Vagina (tissue), 2 donors: ENCODE data around the gene COBLL1. TPM values are rescaled to one million over a fixed set of nuclear protein-coding genes. Genes with fewer than 3 reads are reported as not detected.

Source experiments
- DNase-seq, 2 donors: peaks; one replicate each; pipeline ENCODE4 v3.0.0-alpha.2; 2017; ENCODE audit errors: extremely low spot score in 2 of 2
- H3K27ac ChIP-seq: fragments of 200-600 bp; sonication (generic); one replicate; pipeline ENCODE4 v1.5.1; 2019
- H3K27me3 ChIP-seq: fragments of 200-600 bp; sonication (generic); one replicate; pipeline ENCODE4 v1.5.1; 2019
- H3K36me3 ChIP-seq, 2 donors: fragments of 200-600 bp; sonication (generic); one replicate each; pipeline ENCODE4 v1.5.1; 2017 to 2019
- H3K4me1 ChIP-seq: fragments of 200-600 bp; sonication (generic); one replicate; pipeline ENCODE4 v1.5.1; 2019
- H3K4me3 ChIP-seq, 2 donors: fragments of 200-600 bp; sonication (generic); 1 replicate in 1 of 2; 2 replicates in 1 of 2; pipeline ENCODE4 v1.5.1; 2016 to 2019
- H3K9me3 ChIP-seq: fragments of 200-600 bp; sonication (generic); one replicate; pipeline ENCODE4 v1.5.1; 2019
- POLR2A ChIP-seq, 2 donors: fragments of 450-650 bp; IDR thresholded peaks; one replicate each; pipeline ENCODE4 v1.6.1; 2017; ENCODE audit warnings: antibody characterized with exemption in 2 of 2, mild to moderate bottlenecking in 2 of 2, moderate library complexity in 2 of 2
- POLR2AphosphoS5 ChIP-seq, 2 donors: sonication (generic); formaldehyde crosslinking; IDR thresholded peaks; one replicate each; pipeline ENCODE4 v1.9.0; 2017; ENCODE audit warnings: antibody characterized with exemption in 2 of 2, mild to moderate bottlenecking in 2 of 2, low read depth in 1 of 2; ENCODE audit not compliant: insufficient read depth in 1 of 2
- intact Hi-C: fragments of 100-400 bp; cut with DNase I; formaldehyde crosslinking; loops from one replicate; pipeline ENCODE4 v1.15.1; 2023
- total RNA-seq: library from RNA; depleted of rRNA; stranded (reverse); fragments of >200 nt; gene quantifications from one replicate; pipeline ENCODE4 v1.2.3, GENCODE V29; 2016
- TF ChIP-seq, protein P1 (sequence below), 3 experiments: fragments of 450-650 bp in 2 of 3; fragments of 200-600 bp in 1 of 3; sonication (generic) in 1 of 3; IDR thresholded peaks; one replicate each; pipeline ENCODE4 v1.5.1; 2017 to 2019; ENCODE audit warnings: antibody characterized with exemption in 3 of 3, mild to moderate bottlenecking in 2 of 3, moderate library complexity in 2 of 3

The COBLL1 gene
- total RNA-seq, 1 donor from 2014 or later = 79.6 TPM

DNA sequence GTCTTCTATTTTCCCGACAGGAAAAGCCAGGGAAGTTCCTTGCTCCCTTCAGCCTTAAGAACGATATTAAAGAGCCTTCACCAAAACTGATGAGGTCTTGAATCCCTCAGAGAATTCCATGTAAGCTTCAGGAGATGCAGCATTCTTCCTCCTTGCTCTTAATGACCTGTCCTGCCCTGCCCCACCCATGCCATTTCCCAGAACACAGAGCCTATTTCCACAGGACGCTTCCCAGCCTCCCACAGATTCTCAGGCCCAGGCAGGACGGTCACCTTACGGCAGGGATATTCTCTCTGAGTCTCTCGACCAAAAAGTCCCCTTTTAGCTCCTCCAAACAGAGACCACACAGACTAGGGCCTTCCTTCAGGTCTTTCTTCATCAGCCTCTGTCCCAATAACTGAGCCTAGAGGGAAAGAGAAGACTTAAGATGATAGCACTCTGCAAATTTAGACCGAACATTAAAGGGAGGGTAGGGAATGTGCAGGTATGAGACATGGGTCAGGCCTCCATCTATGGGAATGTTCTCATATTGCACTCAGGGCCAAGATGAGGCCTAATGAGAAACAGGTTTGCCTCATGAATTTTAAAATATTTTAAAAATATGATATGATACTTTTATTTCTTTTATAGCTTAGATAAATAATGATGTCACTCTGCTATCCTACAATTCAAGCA is 62.1 kb downstream of the COBLL1 start:
- no peaks in the 10 kb centered on the region for H3K9me3 ChIP-seq
- no peaks in the 10 kb centered on the region for H3K27me3 ChIP-seq
- peaks cover 29% of the 10 kb centered on the region for H3K4me1 ChIP-seq
- H3K4me3 ChIP-seq = no peak overlapping the region
- DNase-seq = no peak
- intact Hi-C loops = no loop called here
- TF ChIP-seq, protein P1, sequence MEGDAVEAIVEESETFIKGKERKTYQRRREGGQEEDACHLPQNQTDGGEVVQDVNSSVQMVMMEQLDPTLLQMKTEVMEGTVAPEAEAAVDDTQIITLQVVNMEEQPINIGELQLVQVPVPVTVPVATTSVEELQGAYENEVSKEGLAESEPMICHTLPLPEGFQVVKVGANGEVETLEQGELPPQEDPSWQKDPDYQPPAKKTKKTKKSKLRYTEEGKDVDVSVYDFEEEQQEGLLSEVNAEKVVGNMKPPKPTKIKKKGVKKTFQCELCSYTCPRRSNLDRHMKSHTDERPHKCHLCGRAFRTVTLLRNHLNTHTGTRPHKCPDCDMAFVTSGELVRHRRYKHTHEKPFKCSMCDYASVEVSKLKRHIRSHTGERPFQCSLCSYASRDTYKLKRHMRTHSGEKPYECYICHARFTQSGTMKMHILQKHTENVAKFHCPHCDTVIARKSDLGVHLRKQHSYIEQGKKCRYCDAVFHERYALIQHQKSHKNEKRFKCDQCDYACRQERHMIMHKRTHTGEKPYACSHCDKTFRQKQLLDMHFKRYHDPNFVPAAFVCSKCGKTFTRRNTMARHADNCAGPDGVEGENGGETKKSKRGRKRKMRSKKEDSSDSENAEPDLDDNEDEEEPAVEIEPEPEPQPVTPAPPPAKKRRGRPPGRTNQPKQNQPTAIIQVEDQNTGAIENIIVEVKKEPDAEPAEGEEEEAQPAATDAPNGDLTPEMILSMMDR (IDR thresholded peaks at IDR 0.05) = no peak
- no peak overlapping the region for H3K27ac ChIP-seq
- H3K36me3 ChIP-seq = no peaks in the 10 kb centered on the region

DNA sequence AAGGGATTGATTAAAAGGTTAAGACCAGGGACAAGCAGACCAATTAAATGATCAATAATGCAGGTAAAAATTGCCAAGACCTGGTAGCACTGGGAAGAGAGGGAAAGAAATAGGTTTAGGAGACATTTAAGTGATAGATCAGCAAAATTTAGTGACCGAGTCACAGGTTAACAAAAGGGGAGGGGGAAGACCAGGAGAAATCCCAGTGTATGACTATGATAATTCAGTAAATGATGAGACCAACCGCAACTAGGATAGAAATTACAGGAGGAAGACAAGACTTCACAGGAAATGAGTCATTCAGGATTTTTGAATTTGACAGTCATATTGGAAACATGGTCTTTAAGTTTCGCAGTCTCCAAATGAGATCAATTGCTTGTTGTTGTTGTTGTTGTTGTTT is 62.9 kb downstream of the COBLL1 start:
- Histone ChIP-seq H3K4me1 (peaks cover 26% of the 10 kb centered on the region), H3K4me3 (no peak overlapping the region), H3K9me3 (no peaks in the 10 kb centered on the region), H3K36me3 (no peaks in the 10 kb centered on the region), H3K27ac (no peak overlapping the region), H3K27me3 (no peaks in the 10 kb centered on the region)
- DNase-seq = no peak
- TF ChIP-seq POLR2A (IDR thresholded peaks at IDR 0.05) = no peak
- TF ChIP-seq, protein P1 (IDR thresholded peaks at IDR 0.05) = no peak
- TF ChIP-seq POLR2AphosphoS5 (IDR thresholded peaks at IDR 0.05; ENCODE audit: insufficient read depth in 1 of 2, low read depth in 1 of 2) = no peak
- intact Hi-C loops = no loop called here

DNA sequence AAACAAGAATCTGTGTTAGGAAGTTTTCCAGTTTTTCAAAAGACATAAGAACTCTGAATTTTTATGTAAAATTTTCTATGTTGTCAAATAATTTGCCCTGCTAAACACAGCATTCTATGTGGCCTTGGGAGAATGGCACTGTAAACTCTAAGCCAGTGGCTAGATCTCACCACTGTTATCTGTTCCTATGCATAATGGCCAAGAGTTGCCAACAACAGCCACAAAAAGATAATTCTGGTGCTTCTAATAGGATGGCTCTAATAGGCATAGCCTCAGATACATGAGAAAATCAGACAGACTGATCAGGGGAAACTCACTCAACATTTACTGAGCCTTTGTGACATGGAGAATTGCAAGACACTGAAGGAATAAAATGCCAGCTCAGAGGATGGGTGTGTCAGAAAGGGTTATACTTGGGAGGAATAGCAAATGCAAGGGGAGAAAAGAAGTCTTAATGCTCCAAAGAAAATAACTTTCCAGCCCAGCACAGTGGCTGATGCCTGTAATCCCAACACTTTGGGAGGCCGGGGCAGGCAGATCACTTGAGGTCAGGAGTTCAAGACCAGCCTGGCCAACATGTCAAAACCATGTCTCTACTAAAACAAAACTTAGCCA is 63.7 kb downstream of the COBLL1 start:
- TF ChIP-seq POLR2AphosphoS5 (IDR thresholded peaks at IDR 0.05; ENCODE audit: insufficient read depth in 1 of 2, low read depth in 1 of 2) (no peak), POLR2A (IDR thresholded peaks at IDR 0.05) (no peak)
- TF ChIP-seq, protein P1 (IDR thresholded peaks at IDR 0.05) = no peak
- H3K9me3 ChIP-seq = no peaks in the 10 kb centered on the region
- DNase-seq = no peak
- H3K4me3 ChIP-seq = no peak overlapping the region
- H3K27ac ChIP-seq = no peak overlapping the region
- H3K4me1 ChIP-seq = peaks cover 22% of the 10 kb centered on the region
- H3K27me3 ChIP-seq = no peaks in the 10 kb centered on the region
- H3K36me3 ChIP-seq = no peaks in the 10 kb centered on the region
- intact Hi-C loops = no loop called here

GRCh38 chr2:164773635-164774034 is 68.0 kb downstream of the COBLL1 start:
- H3K36me3 ChIP-seq = no peaks in the 10 kb centered on the region
- intact Hi-C loops = no loop called here
- no peak overlapping the region for H3K27ac ChIP-seq
- H3K9me3 ChIP-seq = no peaks in the 10 kb centered on the region
- DNase-seq = no peak
- no peaks in the 10 kb centered on the region for H3K27me3 ChIP-seq
- no peaks in the 10 kb centered on the region for H3K4me1 ChIP-seq
- H3K4me3 ChIP-seq = no peak overlapping the region
- TF ChIP-seq POLR2AphosphoS5 (IDR thresholded peaks at IDR 0.05; ENCODE audit: insufficient read depth in 1 of 2, low read depth in 1 of 2) = no peak
- TF ChIP-seq, protein P1 (IDR thresholded peaks at IDR 0.05) = no peak
- TF ChIP-seq POLR2A (IDR thresholded peaks at IDR 0.05) = no peak

- H3K4me1 ChIP-seq = no peaks in the 10 kb centered on the region
- no peaks in the 10 kb centered on the region for H3K27me3 ChIP-seq
- H3K9me3 ChIP-seq = no peaks in the 10 kb centered on the region
- no peak for TF ChIP-seq POLR2AphosphoS5 (IDR thresholded peaks at IDR 0.05; ENCODE audit: insufficient read depth in 1 of 2, low read depth in 1 of 2)
- no peak for TF ChIP-seq POLR2A (IDR thresholded peaks at IDR 0.05)
- TF ChIP-seq, protein P1 (IDR thresholded peaks at IDR 0.05) = no peak
- H3K4me3 ChIP-seq = no peak overlapping the region
- no peak overlapping the region for H3K27ac ChIP-seq
- no peaks in the 10 kb centered on the region for H3K36me3 ChIP-seq
- intact Hi-C loops = no loop called here
- no peak for DNase-seq
Observed at GRCh38 chr2:164773091-164773490, 68.5 kb downstream of the COBLL1 start.
